Effector memory CD8-positive, alpha-beta T cell (primary cell): ENCODE measurements around the gene ALDH3A1.

Experiments used
- ATAC-seq: fragments of 150-1000 bp; cut with Tn5 transposase; replicated peaks from 2 replicates; pipeline ENCODE4 v1.10.0; 2021; ENCODE audit warnings: mild to moderate bottlenecking, moderate library complexity
- DNase-seq, 3 experiments: peaks; one replicate each; pipeline ENCODE4 v3.0.0; 2021
- H3K27ac Mint-ChIP-seq, 2 donors: one replicate each; pipeline ENCODE4 v1.8.0; 2022; ENCODE audit warnings: mild to moderate bottlenecking in 2 of 2, mixed read lengths in 2 of 2, moderate library complexity in 2 of 2
- H3K27me3 Mint-ChIP-seq, 2 donors: one replicate each; pipeline ENCODE4 v1.8.0; 2022; ENCODE audit warnings: mixed read lengths in 2 of 2
- H3K36me3 Mint-ChIP-seq: one replicate; pipeline ENCODE4 v1.8.0; 2022; ENCODE audit warnings: mild to moderate bottlenecking, moderate library complexity, mixed read lengths; ENCODE audit not compliant: insufficient read depth
- H3K4me1 Mint-ChIP-seq, 2 donors: one replicate each; pipeline ENCODE4 v1.8.0; 2022; ENCODE audit warnings: low read depth in 2 of 2, mixed read lengths in 2 of 2
- H3K4me3 Mint-ChIP-seq, 2 donors: one replicate each; pipeline ENCODE4 v1.8.0; 2022; ENCODE audit warnings: mild to moderate bottlenecking in 2 of 2, mixed read lengths in 2 of 2, moderate library complexity in 2 of 2
- H3K9me3 Mint-ChIP-seq, 2 donors: one replicate each; pipeline ENCODE4 v1.8.0; 2022; ENCODE audit warnings: mixed read lengths in 2 of 2

The ALDH3A1 gene

GRCh38 chr17:19753661-19754463, 5.8 kb upstream of the ALDH3A1 start:
- no peak overlapping the region for H3K27ac Mint-ChIP-seq
- no peak overlapping the region for H3K4me3 Mint-ChIP-seq
- no peak for DNase-seq
- no peak for ATAC-seq
- H3K4me1 Mint-ChIP-seq = no peaks in the 10 kb centered on the region
- H3K36me3 Mint-ChIP-seq = no peaks in the 10 kb centered on the region
- H3K27me3 Mint-ChIP-seq = peaks cover 58 to 94% of the 10 kb centered on the region in 2 donors
- no peaks in the 10 kb centered on the region for H3K9me3 Mint-ChIP-seq

GRCh38 chr17:19753051-19753509, 5.0 kb upstream of the ALDH3A1 start:
- H3K27me3 Mint-ChIP-seq = peaks cover 58 to 94% of the 10 kb centered on the region in 2 donors
- no peak overlapping the region for H3K4me3 Mint-ChIP-seq
- no peak overlapping the region for H3K27ac Mint-ChIP-seq
- no peak for ATAC-seq
- DNase-seq = no peak
- no peaks in the 10 kb centered on the region for H3K4me1 Mint-ChIP-seq
- no peaks in the 10 kb centered on the region for H3K9me3 Mint-ChIP-seq
- H3K36me3 Mint-ChIP-seq = no peaks in the 10 kb centered on the region

DNA sequence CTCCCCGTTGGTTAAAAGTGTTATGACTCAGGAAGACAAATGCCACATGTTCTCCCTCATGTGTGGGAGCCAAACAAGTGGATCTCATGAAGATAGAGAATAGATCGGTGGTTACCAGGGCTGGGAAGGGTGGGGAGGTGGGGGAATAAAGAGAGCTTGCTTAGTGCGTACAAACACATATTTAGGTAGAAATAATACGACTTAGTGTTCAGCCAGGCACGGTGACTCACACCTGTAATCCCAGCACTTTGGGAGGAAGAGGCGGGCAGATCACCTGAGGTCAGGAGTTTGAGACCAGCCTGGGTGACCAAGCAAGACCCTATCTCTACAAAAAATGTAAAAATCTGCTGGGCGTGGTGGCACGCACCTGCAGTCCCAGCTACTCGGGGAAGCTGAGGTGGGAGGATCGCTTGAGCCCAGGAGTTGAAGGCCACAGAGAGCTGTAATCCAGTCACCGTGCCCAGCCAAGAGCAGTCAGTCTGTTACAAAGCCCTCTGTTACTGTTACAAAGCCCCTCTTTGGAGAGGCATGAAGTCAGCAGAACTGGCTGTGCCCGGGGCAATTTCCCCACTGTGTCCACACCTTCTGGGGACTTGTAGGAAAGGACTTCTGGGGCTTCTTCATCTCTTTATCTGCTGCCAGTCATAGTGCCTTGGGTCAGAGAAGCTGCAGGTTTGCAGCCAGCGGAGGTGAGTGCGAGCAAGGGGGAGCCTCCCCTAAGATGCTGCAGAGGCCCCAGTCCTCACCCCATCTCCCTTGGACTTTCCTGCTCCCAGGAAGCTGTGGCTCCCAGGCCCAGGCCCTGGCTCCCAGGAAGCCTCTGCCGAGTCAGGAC, 4.3 kb upstream of the ALDH3A1 start:
- DNase-seq (no peak), ATAC-seq (no peak)
- Mint-ChIP-seq H3K9me3 (no peaks in the 10 kb centered on the region), H3K27ac (peak overlapping the region in 1 of 2 donors; percentile 19), H3K4me3 (no peak overlapping the region), H3K27me3 (peaks cover 57 to 94% of the 10 kb centered on the region in 2 donors), H3K4me1 (no peaks in the 10 kb centered on the region), H3K36me3 (no peaks in the 10 kb centered on the region)

DNA sequence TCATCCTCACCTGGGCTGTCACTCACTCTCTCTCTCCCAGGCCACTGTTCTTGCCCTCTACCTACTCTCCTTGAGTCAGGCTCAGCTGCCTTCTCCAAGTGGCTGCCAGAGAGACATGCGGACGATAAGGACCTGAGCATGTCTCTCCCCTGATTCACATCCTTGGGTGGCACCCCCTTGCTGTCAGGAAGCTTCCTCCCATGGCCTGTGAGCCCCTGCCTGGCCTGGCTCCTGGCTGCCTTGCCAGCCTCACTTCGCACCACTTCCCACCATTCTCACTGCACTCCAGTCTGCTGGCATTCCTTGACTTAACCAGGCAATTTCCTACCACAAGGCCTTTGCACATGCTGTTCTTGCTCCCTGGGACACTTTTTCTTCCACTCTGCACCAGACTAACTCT, 2.7 kb upstream of the ALDH3A1 start:
- Mint-ChIP-seq H3K27ac (no peak overlapping the region), H3K27me3 (peaks cover 41 to 78% of the 10 kb centered on the region in 2 donors), H3K4me1 (no peaks in the 10 kb centered on the region), H3K36me3 (no peaks in the 10 kb centered on the region), H3K9me3 (no peaks in the 10 kb centered on the region), H3K4me3 (no peak overlapping the region)
- ATAC-seq (no peak), DNase-seq (no peak)

DNA sequence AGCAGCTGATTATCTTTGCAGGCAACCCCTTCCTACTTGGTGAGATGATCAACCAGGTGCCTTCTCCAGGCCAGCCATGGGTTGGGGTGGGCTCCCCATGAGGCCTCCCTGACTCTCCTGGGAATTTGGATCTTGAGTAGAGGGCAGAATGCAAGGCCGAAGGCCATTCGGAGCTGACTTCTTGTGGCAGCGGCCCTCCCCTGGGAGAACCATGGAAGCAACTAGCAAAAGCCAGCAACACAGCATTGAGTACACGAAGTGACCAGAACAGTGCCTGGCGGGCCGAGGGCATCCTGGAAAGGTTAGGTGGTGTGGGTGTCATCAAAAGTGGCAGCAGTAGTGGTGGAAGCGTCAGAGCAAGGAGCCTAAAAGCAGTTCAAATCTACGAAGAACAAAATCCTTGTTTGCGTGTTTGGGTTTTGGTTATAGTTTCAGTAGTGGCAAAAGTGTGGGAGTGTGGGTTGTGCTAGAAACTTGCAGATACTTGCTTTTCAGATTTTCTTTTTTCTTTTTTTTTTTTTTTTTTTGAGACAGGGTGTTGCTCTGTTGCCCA, 2.0 kb upstream of the ALDH3A1 start:
- no peaks in the 10 kb centered on the region for H3K36me3 Mint-ChIP-seq
- no peak overlapping the region for H3K4me3 Mint-ChIP-seq
- peaks cover 0 to 2% of the 10 kb centered on the region in 2 donors for H3K4me1 Mint-ChIP-seq
- no peak for ATAC-seq
- H3K27ac Mint-ChIP-seq = no peak overlapping the region
- H3K9me3 Mint-ChIP-seq = no peaks in the 10 kb centered on the region
- H3K27me3 Mint-ChIP-seq = peaks cover 37 to 70% of the 10 kb centered on the region in 2 donors
- DNase-seq = no peak

DNA sequence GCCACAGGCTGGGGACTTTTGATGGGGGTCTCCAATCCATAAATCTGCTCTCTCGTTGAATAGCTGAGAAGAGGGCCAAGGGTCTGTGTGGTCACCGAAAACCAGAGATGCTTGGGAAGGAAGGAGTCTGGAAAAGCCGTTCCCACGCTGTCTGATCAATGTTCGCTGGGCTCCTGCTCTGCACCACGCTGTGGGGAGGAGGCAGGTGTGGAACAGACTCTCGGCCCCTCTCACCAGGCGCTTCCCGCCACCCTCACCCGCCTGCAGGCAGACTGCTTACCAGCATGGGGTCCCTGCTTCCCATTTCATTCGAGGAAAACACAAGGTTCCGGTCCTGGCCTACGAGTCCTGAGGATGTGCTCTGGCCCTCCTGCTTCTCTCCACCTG, 702 bp upstream of the ALDH3A1 start:
- Mint-ChIP-seq H3K36me3 (no peaks in the 10 kb centered on the region), H3K4me3 (no peak overlapping the region), H3K4me1 (peaks cover 0 to 7% of the 10 kb centered on the region in 2 donors), H3K27me3 (peaks cover 37 to 58% of the 10 kb centered on the region in 2 donors), H3K27ac (no peak overlapping the region), H3K9me3 (no peaks in the 10 kb centered on the region)
- ATAC-seq (no peak), DNase-seq (no peak)

GRCh38 chr17:19747159-19747719, 859 bp downstream of the ALDH3A1 start:
- no peak overlapping the region for H3K4me3 Mint-ChIP-seq
- no peak overlapping the region for H3K27ac Mint-ChIP-seq
- ATAC-seq (no peak), DNase-seq (no peak)
- H3K4me1 Mint-ChIP-seq = peaks cover 0 to 7% of the 10 kb centered on the region in 2 donors
- peaks cover 35 to 47% of the 10 kb centered on the region in 2 donors for H3K27me3 Mint-ChIP-seq
- H3K9me3 Mint-ChIP-seq = no peaks in the 10 kb centered on the region
- H3K36me3 Mint-ChIP-seq = no peaks in the 10 kb centered on the region

- DNase-seq (no peak), ATAC-seq (no peak)
- H3K27me3 Mint-ChIP-seq = peaks cover 29 to 40% of the 10 kb centered on the region in 2 donors
- no peak overlapping the region for H3K27ac Mint-ChIP-seq
- no peaks in the 10 kb centered on the region for H3K36me3 Mint-ChIP-seq
- no peaks in the 10 kb centered on the region for H3K9me3 Mint-ChIP-seq
- H3K4me3 Mint-ChIP-seq = no peak overlapping the region
- H3K4me1 Mint-ChIP-seq = peaks cover 0 to 7% of the 10 kb centered on the region in 2 donors
Observed at GRCh38 chr17:19746517-19746916, 1.6 kb downstream of the ALDH3A1 start.

- ATAC-seq = peak; percentile 97
- peak; percentile 78 to 86 (median 82) for DNase-seq
- H3K9me3 Mint-ChIP-seq = no peaks in the 10 kb centered on the region
- H3K4me1 Mint-ChIP-seq = peaks cover 0 to 7% of the 10 kb centered on the region in 2 donors
- peak overlapping the region in 1 of 2 donors; percentile 79 for H3K27ac Mint-ChIP-seq
- H3K27me3 Mint-ChIP-seq = peaks cover 21 to 26% of the 10 kb centered on the region in 2 donors
- H3K36me3 Mint-ChIP-seq = no peaks in the 10 kb centered on the region
- H3K4me3 Mint-ChIP-seq = peak overlapping the region; percentile 81 to 83
Observed at GRCh38 chr17:19744922-19745757, 3.0 kb downstream of the ALDH3A1 start.

DNA sequence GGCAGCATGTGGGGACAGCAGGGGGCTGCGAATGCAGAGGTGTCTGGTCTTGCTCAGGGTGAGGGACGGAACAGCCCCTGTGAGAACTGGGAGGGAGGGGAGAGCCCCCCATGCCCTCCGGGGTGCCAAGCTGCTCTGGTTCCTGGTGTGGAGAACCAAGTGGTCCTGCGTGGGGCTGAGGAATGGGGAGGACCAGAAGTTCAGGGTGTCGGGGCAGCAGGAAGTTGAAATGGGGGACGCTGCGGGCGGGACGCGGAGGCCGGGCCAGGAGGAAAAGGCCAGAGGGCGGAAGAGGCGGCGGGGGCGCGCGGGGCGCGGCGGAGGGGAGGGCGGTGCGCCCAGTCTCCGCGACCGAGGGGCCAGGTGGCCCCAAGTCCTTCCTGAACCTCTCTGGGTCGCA, 3.6 kb downstream of the ALDH3A1 start:
- no peak overlapping the region for H3K27ac Mint-ChIP-seq

GRCh38 chr17:19743101-19744100, 4.7 kb downstream of the ALDH3A1 start:
- peak overlapping the region; percentile 81 to 83 for H3K4me3 Mint-ChIP-seq
- no peak for ATAC-seq
- H3K4me1 Mint-ChIP-seq = peaks cover 0 to 9% of the 10 kb centered on the region in 2 donors
- no peaks in the 10 kb centered on the region for H3K36me3 Mint-ChIP-seq
- H3K27me3 Mint-ChIP-seq = peaks cover 9% of the 10 kb centered on the region in 2 donors
- no peak overlapping the region for H3K27ac Mint-ChIP-seq
- no peaks in the 10 kb centered on the region for H3K9me3 Mint-ChIP-seq
- no peak for DNase-seq

More for the DNA sequence above, 3.6 kb downstream of the ALDH3A1 start:
- Mint-ChIP-seq H3K4me3 (peak overlapping the region; percentile 81 to 83), H3K36me3 (no peaks in the 10 kb centered on the region), H3K4me1 (peaks cover 0 to 7% of the 10 kb centered on the region in 2 donors), H3K27me3 (peaks cover 20% of the 10 kb centered on the region in 2 donors), H3K9me3 (no peaks in the 10 kb centered on the region)
- DNase-seq (no peak), ATAC-seq (no peak)

- H3K4me1 Mint-ChIP-seq = peaks cover 0 to 9% of the 10 kb centered on the region in 2 donors
- H3K4me3 Mint-ChIP-seq = peak overlapping the region in 1 of 2 donors; percentile 83
- H3K27ac Mint-ChIP-seq = no peak overlapping the region
- no peaks in the 10 kb centered on the region for H3K27me3 Mint-ChIP-seq
- no peaks in the 10 kb centered on the region for H3K36me3 Mint-ChIP-seq
- ATAC-seq (no peak), DNase-seq (no peak)
- H3K9me3 Mint-ChIP-seq = no peaks in the 10 kb centered on the region
Observed at GRCh38 chr17:19742495-19742894, 5.6 kb downstream of the ALDH3A1 start.
